Stimulated activated CD8-positive, alpha-beta memory T cell treated with anti-CD3 and anti-CD28 coated beads, Interleukin-7, amount 100 ng/mL, for 4 hours (primary cell): ENCODE measurements around the gene LAMTOR2.
"Not testable (repeated sequence)": the region's sequence is repeated elsewhere in the genome, so short reads cannot be mapped to it uniquely, and the experiment has no call there.

Experiments
- DNase-seq, 2 donors: peaks; one replicate each; pipeline ENCODE4 v3.0.0-alpha.2; 2020; ENCODE audit warnings: low read depth in 2 of 2

The LAMTOR2 gene

GRCh38 chr1:156052862-156053767 lies 1.5 kb upstream of the LAMTOR2 start:
- DNase-seq, result peak; percentile 43 to 65

DNA sequence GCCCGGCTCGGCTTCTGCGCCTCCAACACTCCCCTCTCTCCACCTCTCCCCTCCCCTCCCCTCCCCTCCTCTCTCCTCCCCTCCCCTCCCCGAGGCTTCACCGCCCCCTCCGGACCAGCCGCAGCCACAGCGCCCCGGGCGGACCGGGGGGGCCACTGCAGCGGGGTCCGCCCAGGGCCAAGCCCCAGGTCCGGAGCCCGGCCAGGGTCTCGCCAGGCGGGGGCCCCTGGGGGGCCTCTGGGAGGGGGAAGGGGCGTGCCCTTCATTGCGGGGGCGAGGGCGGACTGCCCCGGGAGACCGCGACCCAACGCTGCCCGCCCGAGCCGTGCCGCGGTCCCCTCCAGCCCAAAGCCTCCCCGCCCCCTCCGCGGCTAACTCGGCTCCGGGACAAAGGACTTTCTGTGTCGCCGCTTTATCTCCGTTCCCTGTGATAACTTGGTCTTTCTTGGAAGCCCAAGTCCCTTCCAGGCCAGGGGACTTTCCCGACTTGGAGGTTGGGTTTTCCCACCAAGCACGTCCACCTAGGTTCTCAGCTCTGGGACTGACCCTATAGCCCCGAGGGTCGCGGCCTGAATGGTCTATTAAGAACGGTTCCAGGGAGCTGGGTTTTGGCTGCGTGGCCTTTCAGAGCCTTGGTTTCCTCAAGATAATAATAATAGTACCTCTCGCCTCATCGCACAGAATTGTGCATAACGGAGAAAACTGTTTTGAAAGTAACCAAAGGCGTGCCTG lies 648 bp upstream of the LAMTOR2 start, which contains the start of gene UBQLN4:
TSS of gene UBQLN4 (minus strand) at position 31 of the 732 bp plus-strand sequence. CDS start 97 bp downstream, outside the sequence.
- peak; percentile 73 to 83 for DNase-seq

DNA sequence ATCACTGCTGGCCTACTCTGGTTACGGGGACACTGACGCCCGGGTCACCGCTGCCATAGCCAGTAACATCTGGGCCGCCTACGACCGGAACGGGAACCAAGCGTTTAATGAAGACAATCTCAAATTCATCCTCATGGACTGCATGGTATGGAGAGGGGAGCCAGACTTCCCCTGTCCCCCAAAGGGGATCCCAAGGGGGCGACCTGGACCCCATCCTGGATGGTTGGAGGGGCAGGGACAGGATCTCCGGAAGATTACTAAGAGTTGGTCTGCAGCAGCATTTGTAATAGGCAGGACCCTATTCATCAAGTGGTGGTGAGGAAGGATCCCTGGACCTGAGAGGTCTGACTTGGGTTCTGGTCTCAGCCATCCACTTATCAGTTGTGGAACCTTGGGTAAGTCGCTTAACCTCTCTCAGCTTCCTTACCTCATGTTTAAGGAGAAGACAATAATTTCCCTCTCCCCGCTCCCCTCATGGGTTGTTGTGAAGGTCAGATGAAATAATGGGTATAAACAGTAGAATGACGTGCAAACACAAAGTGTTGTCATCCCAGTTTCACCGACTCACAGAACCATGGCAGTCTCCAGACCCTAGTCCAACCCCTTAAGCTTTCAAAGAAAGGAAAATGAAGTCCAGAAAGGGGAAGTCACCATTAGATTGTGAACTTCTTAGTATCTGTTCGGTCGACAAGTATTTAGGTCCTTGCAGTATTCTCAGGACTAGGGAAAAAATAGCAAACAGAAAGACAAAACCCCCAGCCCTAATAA lies 883 bp downstream of the LAMTOR2 start:
- no peak for DNase-seq

DNA sequence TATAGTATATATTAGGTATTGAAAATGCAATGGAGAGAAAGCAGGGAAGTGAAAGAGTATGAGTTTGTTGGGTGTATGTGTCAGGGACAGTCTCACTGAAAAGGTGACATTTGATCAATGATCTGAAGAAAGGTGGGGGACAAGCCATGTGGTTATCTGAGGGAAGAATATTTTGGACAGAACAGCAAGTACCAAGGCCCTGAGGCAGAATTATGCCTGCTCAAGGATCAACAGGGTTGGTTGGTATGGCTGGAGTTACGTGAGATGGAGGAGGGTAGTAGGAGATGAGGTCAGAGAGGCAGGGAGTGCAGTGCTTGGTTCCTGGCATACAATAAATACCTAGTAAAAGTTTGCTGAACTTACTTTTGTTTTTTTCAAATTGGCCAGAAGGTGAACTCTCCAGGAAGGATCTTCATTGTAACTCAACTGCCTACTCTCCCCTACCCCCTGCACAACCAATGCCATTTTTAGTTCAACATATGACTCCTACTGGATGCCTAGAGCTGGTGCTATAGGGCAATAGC lies 1.8 kb downstream of the LAMTOR2 start:
- DNase-seq, result no peak

- no peak for DNase-seq
These were observed 6.5 kb downstream of the LAMTOR2 start, which contains the start of gene RAB25 for GRCh38 chr1:156060937-156061636. Gene RAB25 (plus strand): TSS chr1:156061160. CDS start chr1:156061401, 241 bp downstream.

GRCh38 chr1:156062189-156062588 lies 7.6 kb downstream of the LAMTOR2 start:
- DNase-seq, result no peak

DNA sequence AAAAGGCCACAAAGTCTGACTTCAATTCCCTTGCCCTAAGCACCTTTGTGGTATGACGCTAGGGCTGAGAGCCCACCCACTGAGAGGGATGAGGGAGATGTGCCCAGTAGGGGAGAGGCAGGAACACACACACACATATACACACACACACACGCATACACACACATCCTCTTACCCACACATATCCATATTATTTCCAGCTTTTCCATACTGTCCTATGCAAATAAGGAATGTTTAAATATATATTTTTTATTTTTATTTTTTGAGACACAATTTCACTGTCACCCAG lies 9.4 kb downstream of the LAMTOR2 start:
- DNase-seq, result no peak

GRCh38 chr1:156064615-156065014 lies 10.0 kb downstream of the LAMTOR2 start:
- DNase-seq, result no peak

DNA sequence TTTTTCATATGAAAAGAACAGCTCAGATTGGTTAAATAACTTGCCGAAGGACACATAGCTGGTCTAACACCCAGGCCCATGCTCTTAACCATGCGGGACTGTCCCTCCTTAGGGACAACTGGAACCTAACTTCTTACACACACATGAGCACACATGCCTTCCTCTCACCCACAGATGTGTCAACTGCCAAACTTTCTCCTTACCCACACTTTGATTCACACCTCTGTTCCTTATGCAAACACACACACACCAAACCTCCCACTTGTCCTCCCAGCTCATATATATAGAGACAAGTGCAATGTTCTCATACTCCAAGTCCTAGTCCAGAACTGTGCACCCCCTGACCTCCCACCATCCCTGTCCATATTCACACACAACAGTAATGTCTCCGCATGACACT lies 10.6 kb downstream of the LAMTOR2 start:
- no peak for DNase-seq

DNA sequence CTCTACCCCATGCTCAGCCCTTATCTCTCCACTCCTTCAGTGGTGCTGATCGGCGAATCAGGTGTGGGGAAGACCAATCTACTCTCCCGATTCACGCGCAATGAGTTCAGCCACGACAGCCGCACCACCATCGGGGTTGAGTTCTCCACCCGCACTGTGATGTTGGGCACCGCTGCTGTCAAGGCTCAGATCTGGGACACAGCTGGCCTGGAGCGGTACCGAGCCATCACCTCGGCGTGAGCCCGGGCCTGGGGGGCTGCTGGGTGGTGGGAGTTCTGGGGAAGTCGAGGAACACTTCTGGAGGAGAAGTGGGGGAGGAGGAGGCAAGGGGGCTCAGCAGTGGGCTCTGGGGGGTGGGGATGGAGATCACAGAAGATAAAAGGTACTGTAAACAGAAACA lies 11.3 kb downstream of the LAMTOR2 start:
- no peak for DNase-seq

GRCh38 chr1:156067262-156067661 lies 12.7 kb downstream of the LAMTOR2 start:
- DNase-seq, result no peak

DNA sequence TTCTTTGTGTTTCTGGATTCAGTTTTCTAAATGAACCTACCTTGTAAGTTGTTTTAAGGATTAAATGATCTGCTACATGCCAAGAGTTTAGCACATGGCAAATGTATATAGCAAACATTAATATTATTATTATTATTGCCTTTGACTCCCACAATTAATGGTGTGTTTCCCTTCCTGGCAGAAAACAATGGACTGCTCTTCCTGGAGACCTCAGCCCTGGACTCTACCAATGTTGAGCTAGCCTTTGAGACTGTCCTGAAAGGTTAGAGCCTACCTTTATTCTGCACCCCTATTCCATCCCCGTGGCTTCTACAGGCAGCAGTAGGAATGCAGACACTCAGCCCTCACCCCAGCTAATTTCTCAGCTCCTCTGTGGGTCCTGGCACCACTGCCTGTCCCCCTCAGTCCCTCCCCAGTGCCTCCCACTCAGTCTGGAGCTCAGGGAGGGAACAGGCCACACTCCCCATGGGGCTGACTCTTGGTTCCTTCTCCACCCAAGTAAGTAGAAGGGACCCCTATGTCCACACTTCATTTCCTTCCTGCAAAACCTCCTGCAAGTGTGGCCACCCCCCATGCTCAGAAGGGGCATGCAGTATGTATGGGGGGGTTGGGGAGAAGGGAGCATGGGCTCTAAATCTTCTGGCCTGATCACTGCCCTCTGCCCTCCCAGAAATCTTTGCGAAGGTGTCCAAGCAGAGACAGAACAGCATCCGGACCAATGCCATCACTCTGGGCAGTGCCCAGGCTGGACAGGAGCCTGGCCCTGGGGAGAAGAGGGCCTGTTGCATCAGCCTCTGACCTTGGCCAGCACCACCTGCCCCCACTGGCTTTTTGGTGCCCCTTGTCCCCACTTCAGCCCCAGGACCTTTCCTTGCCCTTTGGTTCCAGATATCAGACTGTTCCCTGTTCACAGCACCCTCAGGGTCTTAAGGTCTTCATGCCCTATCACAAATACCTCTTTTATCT lies 15.2 kb downstream of the LAMTOR2 start:
- DNase-seq, result no peak

DNA sequence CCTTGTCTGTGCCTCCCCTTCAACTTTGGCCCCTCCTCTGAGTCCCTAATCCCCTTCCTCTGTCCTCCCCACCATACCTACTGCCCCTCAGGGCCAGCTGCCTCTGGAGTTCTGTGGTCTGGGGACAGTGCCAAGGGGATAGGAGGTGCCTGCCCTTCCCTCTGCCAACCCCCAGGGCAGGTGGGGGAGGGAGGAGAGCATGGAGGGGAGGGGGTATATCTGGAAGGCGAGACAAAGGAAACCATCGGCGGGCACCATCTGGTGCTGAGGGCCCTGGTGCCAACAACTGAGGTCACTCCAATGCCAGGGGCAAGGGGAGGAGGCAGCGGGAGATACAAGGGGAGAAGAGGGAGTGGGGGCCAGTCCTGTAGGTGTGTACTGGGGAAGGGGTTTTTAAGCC lies 16.0 kb downstream of the LAMTOR2 start:
- DNase-seq, result no peak

DNA sequence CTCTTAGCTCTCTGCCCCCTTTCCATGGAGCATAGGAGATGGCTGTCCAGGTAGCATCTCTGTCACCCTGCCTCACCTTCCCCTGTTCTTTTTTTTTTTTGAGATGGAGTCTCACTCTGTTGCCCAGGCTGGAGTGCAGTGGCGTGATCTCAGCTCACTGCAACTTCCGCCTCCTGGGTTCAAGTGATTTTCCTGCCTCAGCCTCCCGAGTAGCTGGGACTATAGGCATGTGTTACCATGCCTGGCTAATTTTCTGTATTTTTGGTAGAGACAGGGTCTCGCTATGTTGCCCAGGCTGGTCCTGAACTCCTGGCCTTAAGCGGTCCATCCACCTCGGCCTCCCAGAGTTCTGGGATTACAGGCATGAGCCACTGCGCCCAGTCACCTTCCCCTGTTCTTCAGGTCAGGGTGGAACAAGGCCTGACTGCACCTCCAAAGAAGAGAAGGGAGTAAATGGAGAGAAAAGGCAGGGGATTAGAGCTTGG lies 16.8 kb downstream of the LAMTOR2 start:
- not testable (repeated sequence) for DNase-seq

- no peak for DNase-seq
These were observed 17.7 kb downstream of the LAMTOR2 start for GRCh38 chr1:156072251-156072650.

DNA sequence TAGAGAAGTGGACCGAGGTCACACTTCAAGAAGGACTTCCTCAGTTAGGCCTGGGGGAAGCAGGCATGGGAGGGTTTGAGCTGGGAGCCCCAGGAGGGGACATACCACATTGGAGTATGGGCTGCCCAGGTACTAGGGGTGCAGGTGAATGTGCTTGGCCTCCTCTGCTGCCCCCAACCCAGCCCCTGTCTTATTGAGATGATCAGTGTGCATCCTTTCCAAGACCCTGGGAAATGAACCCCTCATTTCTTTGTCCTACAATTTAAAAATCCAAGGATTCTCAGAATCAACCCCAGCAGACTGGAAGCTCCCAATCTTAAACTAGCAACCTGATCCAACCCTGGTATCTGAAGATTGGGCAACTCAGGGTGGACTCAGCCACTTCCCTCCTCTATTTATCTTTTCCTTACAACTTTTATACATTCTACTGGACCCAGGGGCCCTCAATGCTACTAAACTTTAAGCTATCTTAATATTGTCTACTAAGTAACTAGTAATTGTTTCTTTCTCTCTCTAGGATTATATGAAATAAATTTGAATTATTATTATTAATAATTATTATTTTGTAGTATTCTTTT lies 18.6 kb downstream of the LAMTOR2 start:
- DNase-seq, result no peak

GRCh38 chr1:156073740-156074139 lies 19.2 kb downstream of the LAMTOR2 start:
- no peak for DNase-seq

- no peak for DNase-seq
These were observed 20.1 kb downstream of the LAMTOR2 start for GRCh38 chr1:156074661-156075060.

GRCh38 chr1:156075162-156075561 lies 20.6 kb downstream of the LAMTOR2 start:
- no peak for DNase-seq

DNA sequence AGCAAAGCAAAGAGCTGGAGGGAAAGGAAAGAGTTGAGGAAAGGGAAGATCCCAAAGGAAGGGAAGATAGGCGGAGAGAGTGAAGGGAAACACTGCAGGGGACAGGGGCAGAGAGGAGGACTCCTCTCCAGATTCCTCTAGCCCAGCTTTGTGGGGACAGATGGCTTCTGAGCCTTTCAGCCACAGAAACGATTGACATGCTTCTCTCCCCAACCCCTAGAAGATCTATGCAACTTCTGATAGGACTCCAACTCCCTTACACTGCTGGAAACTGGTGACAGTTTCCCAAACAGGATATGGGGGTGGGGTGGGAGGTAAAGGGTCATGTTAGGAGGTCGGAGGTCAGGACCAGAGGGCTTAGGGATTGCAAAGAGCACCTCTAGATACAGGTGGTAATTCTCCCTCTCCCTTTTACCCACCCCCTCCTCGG lies 21.2 kb downstream of the LAMTOR2 start:
- DNase-seq, result no peak
